K562 (cell line): ENCODE measurements around the gene CAMP. TPM values are rescaled to one million over a fixed set of nuclear protein-coding genes. Genes with fewer than 3 reads are reported as not detected.

ENCODE experiments used
- ATAC-seq: fragments of 200-7000 bp; cut with Tn5 transposase; 3 replicates; pipeline ENCODE4 v1.9.1; 2020; ENCODE audit warnings: moderate library complexity
- Bru-seq: library from RNA; stranded (reverse); fragments of 400-500 nt; gene quantifications from one replicate; lab custom pipeline; 2021; lab: Mats Ljungman, UMichigan
- BruChase-seq, 2 experiments: library from RNA; stranded (reverse); fragments of 400-500 nt; gene quantifications; one replicate each; lab custom pipeline; 2021; lab: Mats Ljungman, UMichigan
- BruUV-seq: library from RNA; stranded (reverse); fragments of 400-500 nt; replicated peaks from 2 replicates; lab custom pipeline; 2021; lab: Mats Ljungman, UMichigan
- CTCF ChIA-PET: fragments of 300-600 bp; formaldehyde crosslinking; extraction: SDS; loops from one replicate; lab custom pipeline; 2021; ENCODE audit warnings: low intra/inter-chr PET ratio; lab: Yijun Ruan, JAX
- POLR2A ChIA-PET: fragments of 300-600, 350-650 bp; sonication (Branson Sonifier 250); formaldehyde crosslinking; extraction: SDS; loops from one replicate; lab custom pipeline; 2021; ENCODE audit warnings: antibody characterized with exemption, inconsistent platforms; lab: Yijun Ruan, JAX
- DNase-seq, 4 experiments: peaks; one replicate each; pipeline versions ENCODE4 v3.0.0 to v3.0.0-alpha.2; 2011 to 2018; ENCODE audit warnings: low spot score in 3 of 4, mixed read lengths in 3 of 4; ENCODE audit errors: extremely low read depth in 1 of 4
- FAIRE-seq: peaks from 2 replicates; lab custom pipeline; 2011; peaks lifted over from hg19 to GRCh38; lab: Jason Lieb, UNC
- H2AFZ ChIP-seq: 2 replicates; pipeline ENCODE4 v1.6.0; 2011; ENCODE audit warnings: low read depth, low read length, control low read depth, inconsistent platforms
- H3K27ac ChIP-seq: fragments of 200-600 bp; 3 replicates; pipeline ENCODE4 v1.8.0; 2011; ENCODE audit warnings: low read depth, mild to moderate bottlenecking, control low read depth, inconsistent platforms, low read length, moderate library complexity, mixed read lengths; ENCODE audit errors: extremely low read depth
- H3K27me3 ChIP-seq, 2 experiments: fragments of 300-600 bp in 1 of 2; 2 replicates in 1 of 2; 3 replicates in 1 of 2; pipeline versions ENCODE4 v1.6.0 to v1.8.0; 2011; ENCODE audit warnings: inconsistent platforms in 2 of 2, low read length in 2 of 2, mild to moderate bottlenecking in 1 of 2, mixed read lengths in 1 of 2, moderate library complexity in 1 of 2; ENCODE audit not compliant: control insufficient read depth in 2 of 2, insufficient read depth in 2 of 2
- H3K36me3 ChIP-seq: fragments of 300-600 bp; 3 replicates; pipeline ENCODE4 v1.8.0; 2011; ENCODE audit warnings: mild to moderate bottlenecking, low read length, inconsistent platforms; ENCODE audit not compliant: control insufficient read depth, insufficient read depth
- H3K4me1 ChIP-seq, 2 experiments: fragments of 200-600 bp in 1 of 2; replicated peaks in 1 of 2; 2 replicates in 1 of 2; 3 replicates in 1 of 2; pipeline versions ENCODE4 v1.5.1 to v1.8.0; 2011; ENCODE audit warnings: inconsistent platforms in 2 of 2, low read length in 2 of 2, mild to moderate bottlenecking in 1 of 2, mixed read lengths in 1 of 2, moderate library complexity in 1 of 2; ENCODE audit not compliant: control insufficient read depth in 2 of 2, insufficient read depth in 2 of 2
- H3K4me2 ChIP-seq: 2 replicates; pipeline ENCODE4 v1.6.1; 2011; ENCODE audit warnings: low read length, control low read depth, inconsistent platforms, mixed read lengths; ENCODE audit not compliant: insufficient read depth
- H3K4me3 ChIP-seq: fragments of 200-600 bp; sonication (generic), shearing (Covaris generic); 2 replicates; pipeline ENCODE4 v1.5.1; 2016; ENCODE audit warnings: control low read depth, inconsistent platforms
- H3K79me2 ChIP-seq: fragments of 200-600 bp; 3 replicates; pipeline ENCODE4 v1.8.0; 2011; ENCODE audit warnings: low read length, inconsistent platforms; ENCODE audit not compliant: control insufficient read depth, insufficient read depth
- H3K9ac ChIP-seq, 2 experiments: 2 replicates each; pipeline versions ENCODE4 v1.6.0 to v1.6.1; 2011; ENCODE audit warnings: low read depth in 2 of 2, low read length in 2 of 2, control low read depth in 1 of 2, inconsistent platforms in 1 of 2, mild to moderate bottlenecking in 1 of 2, mixed read lengths in 1 of 2; ENCODE audit not compliant: insufficient read depth in 1 of 2
- H3K9me1 ChIP-seq: one replicate; pipeline ENCODE4 v1.6.0; 2011; ENCODE audit warnings: inconsistent platforms, mild to moderate bottlenecking, low read length, moderate library complexity; ENCODE audit not compliant: control insufficient read depth, insufficient read depth
- H3K9me3 ChIP-seq: replicated peaks from 2 replicates; pipeline ENCODE4 v1.5.1; 2011; ENCODE audit warnings: low read depth, low read length, inconsistent platforms; ENCODE audit not compliant: control insufficient read depth, insufficient read depth
- H4K20me1 ChIP-seq: replicated peaks from 2 replicates; pipeline ENCODE4 v1.6.1; 2011; ENCODE audit warnings: low read length, inconsistent platforms, mixed read lengths; ENCODE audit not compliant: control insufficient read depth, insufficient read depth
- CEBPB ChIP-seq: fragments of 450-650 bp; IDR thresholded peaks from 2 replicates; pipeline ENCODE4 v1.6.1; 2016; ENCODE audit warnings: missing genetic modification characterization, missing compliant biosample characterization
- CEBPG ChIP-seq, 3 experiments: fragments of 200-800 bp in 1 of 3; sonication (Bioruptor generic) in 1 of 3; sonication (generic) in 1 of 3; formaldehyde crosslinking in 1 of 3; IDR thresholded peaks in 2 of 3; conservative IDR thresholded peaks in 1 of 3; 2 replicates each; pipeline versions ENCODE4 v1.6.1 to v1.8.0; 2016 to 2022; ENCODE audit warnings: missing compliant biosample characterization in 2 of 3, missing genetic modification characterization in 2 of 3, mild to moderate bottlenecking in 1 of 3, missing genetic modification reagents in 1 of 3
- CTBP1 ChIP-seq: fragments of 450-650 bp; IDR thresholded peaks from 2 replicates; pipeline ENCODE4 v1.6.1; 2016; ENCODE audit warnings: borderline replicate concordance
- GABPA ChIP-seq: fragments of 200-800 bp; sonication (Bioruptor generic); conservative IDR thresholded peaks from 2 replicates; pipeline ENCODE4 v1.6.1; 2016; ENCODE audit warnings: low read depth, missing genetic modification characterization, missing compliant biosample characterization
- MTA2 ChIP-seq: fragments of 450-650 bp; IDR thresholded peaks from 2 replicates; pipeline ENCODE4 v1.6.1; 2016; ENCODE audit warnings: low read depth
- NFIC ChIP-seq: fragments of 450-650 bp; IDR thresholded peaks from 2 replicates; pipeline ENCODE4 v1.6.1; 2017; ENCODE audit warnings: mild to moderate bottlenecking, inconsistent platforms
- RBM14 ChIP-seq: fragments of 200-400 bp; formaldehyde crosslinking; IDR thresholded peaks from 2 replicates; pipeline ENCODE4 v1.6.1; 2018; ENCODE audit warnings: low read depth, mild to moderate bottlenecking, low read length, moderate library complexity, borderline replicate concordance; ENCODE audit not compliant: insufficient read depth
- SPI1 ChIP-seq: IDR thresholded peaks from 2 replicates; pipeline ENCODE4 v1.6.1; 2011; ENCODE audit warnings: low read depth, low read length, control low read depth, borderline replicate concordance
- ZNF165 ChIP-seq: fragments of 250-450 bp; sonication (Bioruptor Pico); IDR thresholded peaks from 2 replicates; pipeline ENCODE4 v1.4.0; 2020; ENCODE audit warnings: borderline replicate concordance
- ZNF766 ChIP-seq: fragments of 200-800 bp; sonication (Bioruptor generic); conservative IDR thresholded peaks from 2 replicates; pipeline ENCODE4 v1.6.1; 2016; ENCODE audit warnings: missing genetic modification characterization, missing compliant biosample characterization
- WGBS: fragments of 100-300 bp; shearing (Covaris generic); methylation state at CpG from one replicate; pipeline ENCODE4 v1.1.6; 2016; ENCODE audit warnings: low coverage, mixed read lengths; ENCODE audit not compliant: insufficient coverage; ENCODE audit errors: missing lambda C conversion rate; 5-methylcytosine and 5-hydroxymethylcytosine counted together
- in situ Hi-C: fragments of 300-500 bp; cut with MboI; formaldehyde crosslinking; loops from 4 replicates; pipeline ENCODE4 v1.15.0; 2018; ENCODE audit warnings: inconsistent platforms, mixed read lengths
- intact Hi-C: fragments of 100-400 bp; cut with micrococcal nuclease; formaldehyde crosslinking; loops from 2 replicates; pipeline ENCODE4 v1.14.2; 2022
- long read RNA-seq, 3 experiments: library from polyadenylated mRNA in 2 of 3; library from RNA in 1 of 3; unstranded in 2 of 3; stranded (forward) in 1 of 3; transcript quantifications; one replicate each; pipeline ENCODE4 v2.0.0, GENCODE V29; 2019 to 2022
- polyA minus RNA-seq, 3 experiments: library from RNA; depleted of rRNA, polyadenylated mRNA; stranded (reverse); fragments of >200 nt; gene quantifications; 2 replicates each; pipeline ENCODE4 v1.2.3, GENCODE V29; 2011
- polyA plus RNA-seq, 8 experiments: library from polyadenylated mRNA; depleted of rRNA in 4 of 8; stranded (reverse) in 5 of 8; unstranded in 3 of 8; fragments of >200 nt; fragmentation: Nextera tagmentation in 2 of 8; fragmentation: Illumina TruSeq in 1 of 8; extraction: Ambion mirVana in 2 of 8; extraction: Trizol in 1 of 8; gene quantifications; 2 replicates each; pipeline versions ENCODE4 v1.2.1 to v1.2.3, GENCODE V29; 2011 to 2014; ENCODE audit warnings: inconsistent platforms in 1 of 8, missing spikeins in 1 of 8
- total RNA-seq, 7 experiments: library from RNA; depleted of rRNA in 6 of 7; stranded (reverse); fragments of >200 nt in 6 of 7; fragmentation: Illumina TruSeq in 2 of 7; extraction: Trizol in 2 of 7; gene quantifications; 2 replicates each; pipeline versions ENCODE4 v1.2.1 to v1.2.3, GENCODE V29; 2011 to 2021; ENCODE audit warnings: low replicate concordance in 1 of 7
- TF ChIP-seq, protein P1 (sequence below): fragments of 250-450 bp; sonication (Bioruptor Pico); IDR thresholded peaks from 2 replicates; pipeline ENCODE4 v1.8.0; 2022; ENCODE audit warnings: moderate library complexity, mild to moderate bottlenecking, inconsistent platforms

The CAMP gene, protein sequence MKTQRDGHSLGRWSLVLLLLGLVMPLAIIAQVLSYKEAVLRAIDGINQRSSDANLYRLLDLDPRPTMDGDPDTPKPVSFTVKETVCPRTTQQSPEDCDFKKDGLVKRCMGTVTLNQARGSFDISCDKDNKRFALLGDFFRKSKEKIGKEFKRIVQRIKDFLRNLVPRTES
- not detected in 2 replicates for total RNA-seq (2011; cell fraction: chromatin; rRNA removed; ENCODE audit: low replicate concordance)
- not detected in 2 replicates for total RNA-seq (2011; cell fraction: nucleolus; rRNA removed)
- total RNA-seq (2011; cell fraction: nucleoplasm; rRNA removed): not detected in 2 replicates
- total RNA-seq (2014; rRNA removed) (0.29 TPM in 1 of 2 replicates, not detected in the other), total RNA-seq (2014; rRNA removed; fragmentation: Illumina TruSeq; extraction: Trizol) (not detected in 2 replicates), total RNA-seq (2015; rRNA removed; fragmentation: Illumina TruSeq; extraction: Trizol) (not detected in 2 replicates), total RNA-seq (2021) (0.22 TPM in 1 of 2 replicates, not detected in the other), polyA plus RNA-seq (2011; rRNA removed) (not detected in 2 replicates), polyA plus RNA-seq (2014; fragmentation: Illumina TruSeq; extraction: Trizol) (not detected in 2 replicates), polyA plus RNA-seq (2014; fragmentation: Nextera tagmentation; extraction: Ambion mirVana) (not detected), polyA plus RNA-seq (2014; rRNA removed) (not detected in 2 replicates), polyA minus RNA-seq (2011; rRNA and poly(A)+ RNA removed) (not detected in 2 replicates), Bru-seq, nascent RNA (not detected), BruChase-seq, experiment 1, labeled RNA remaining after a 2-hour chase (not detected), BruChase-seq, experiment 2, labeled RNA remaining after a 6-hour chase (not detected)
- polyA plus RNA-seq (2011; cell fraction: cytosol; rRNA removed): not detected in 2 replicates
- not detected in 2 replicates for polyA plus RNA-seq (2011; cell fraction: nucleus; rRNA removed)
- polyA plus RNA-seq (2012): not detected in 2 replicates
- polyA minus RNA-seq (2011; cell fraction: cytosol; rRNA and poly(A)+ RNA removed): not detected in 2 replicates
- not detected in 2 replicates for polyA minus RNA-seq (2011; cell fraction: nucleus; rRNA and poly(A)+ RNA removed)
- long read RNA-seq, experiment 1: 0 reads
- long read RNA-seq, experiment 2: 0 reads
- long read RNA-seq, experiment 3: 0 reads

- intact Hi-C loops: no loop called here
- no peak within 1 kb of the TSS for H3K27ac ChIP-seq
- FAIRE-seq: no peak
These were observed at the start of gene CAMP for GRCh38 chr3:48222616-48223513. TSS of gene CAMP (plus strand) at chr3:48223495. CDS start at chr3:48223512, 17 bp downstream.

More at GRCh38 chr3:48222616-48223513, at the start of gene CAMP:
- BruUV-seq: no TSS peak
- peak; percentile 34; the same call in 2 of the 3 replicates for ATAC-seq
- Histone ChIP-seq H3K9me1 (no peaks in the 10 kb centered on the region), H3K4me1 (peaks cover 0 to 5% of the 10 kb centered on the region in 2 experiments; a peak in 3 of 5 replicates), H3K36me3 (no peaks in the 10 kb centered on the region), H3K79me2 (no peaks in the 10 kb centered on the region), H3K9me3 (no peaks in the 10 kb centered on the region), H2AFZ (no peak within 1 kb of the TSS), H4K20me1 (no peaks in the 10 kb centered on the region), H3K4me3 (no peak within 1 kb of the TSS), H3K4me2 (no peak within 1 kb of the TSS), H3K27me3 (peaks cover 3 to 8% of the 10 kb centered on the region in 2 experiments; a peak in 2 of 5 replicates), H3K9ac (peak within 1 kb of the TSS in 1 of 2 experiments; percentile 64; a peak in 1 of 4 replicates)
- in situ Hi-C loops: no loop called here
- ChIA-PET POLR2A (interaction anchor here (1.8 kb wide), 1 partner anchor 18 kb away, joined by 7 read pairs; the partner anchor contains the start of gene ZNF589), CTCF (no interaction called here)
- peak in 1 of 4 experiments; percentile 24 for DNase-seq
- WGBS: 20% methylated on average over 10 of the region's 11 CpGs
- TF ChIP-seq RBM14 (no peak), CEBPB (peak; percentile 91), ZNF766 (CRISPR knock-in tag) (0 out of 2 replicates have a peak, but pooled peaks have one; percentile 58), GABPA (peak; percentile 28; the same call in 1 of the 2 replicates), CEBPG (CRISPR knock-in tag; IDR thresholded peaks at IDR 0.05) (peak; percentile 80), CEBPG (tag; conservative IDR thresholded peaks at IDR 0.05 in 1 of 2, IDR thresholded peaks at IDR 0.05 in 1 of 2) (peak; percentile 83 to 90), SPI1 (peak; percentile 85), NFIC (peak; percentile 82), CTBP1 (peak; percentile 62; the same call in 1 of the 2 replicates), ZNF165 (CRISPR knock-in tag) (no peak), MTA2 (no peak)
- TF ChIP-seq, protein P1, sequence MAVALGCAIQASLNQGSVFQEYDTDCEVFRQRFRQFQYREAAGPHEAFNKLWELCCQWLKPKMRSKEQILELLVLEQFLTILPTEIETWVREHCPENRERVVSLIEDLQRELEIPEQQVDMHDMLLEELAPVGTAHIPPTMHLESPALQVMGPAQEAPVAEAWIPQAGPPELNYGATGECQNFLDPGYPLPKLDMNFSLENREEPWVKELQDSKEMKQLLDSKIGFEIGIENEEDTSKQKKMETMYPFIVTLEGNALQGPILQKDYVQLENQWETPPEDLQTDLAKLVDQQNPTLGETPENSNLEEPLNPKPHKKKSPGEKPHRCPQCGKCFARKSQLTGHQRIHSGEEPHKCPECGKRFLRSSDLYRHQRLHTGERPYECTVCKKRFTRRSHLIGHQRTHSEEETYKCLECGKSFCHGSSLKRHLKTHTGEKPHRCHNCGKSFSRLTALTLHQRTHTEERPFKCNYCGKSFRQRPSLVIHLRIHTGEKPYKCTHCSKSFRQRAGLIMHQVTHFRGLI: peak; percentile 69; the same call in 1 of the 2 replicates
